ENCODE results near the gene PET100. TPM values are rescaled to one million over a fixed set of nuclear protein-coding genes. Genes with fewer than 3 reads are reported as not detected.
A peak's percentile ranks its signal among the peaks of the same experiment; 100 is the strongest.

The PET100 gene
- total and polyA plus RNA-seq, 10 of the 15 experiments (the other 5 are each of a cell fraction or from before 2014, with no cell fraction given): 47.0 to 462 (median 126) TPM

DNA sequence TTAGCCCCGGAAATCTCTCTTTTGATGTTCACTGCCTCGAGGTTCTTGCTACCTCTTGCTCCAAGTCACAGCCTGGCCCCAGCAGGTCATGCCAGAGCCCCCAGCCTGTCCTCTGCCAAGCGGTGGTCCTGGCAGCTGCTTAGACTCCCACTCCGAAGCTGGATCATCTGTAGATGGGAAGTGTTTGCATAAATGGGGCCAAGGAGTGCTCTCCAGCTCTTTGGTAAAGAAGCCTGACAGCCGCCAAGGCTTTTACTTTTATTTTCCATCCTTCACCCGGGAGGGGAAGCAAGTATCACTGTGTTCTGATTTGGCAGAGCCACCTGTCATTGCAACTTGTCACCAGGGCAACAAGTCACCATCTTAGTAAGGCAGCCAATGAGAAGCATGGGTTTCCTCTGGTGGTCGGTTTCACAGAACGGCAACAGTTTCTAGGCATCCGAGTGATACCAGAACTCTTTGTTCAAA, 28.7 kb downstream of the PET100 start (continued):
- TF ChIP-seq TAF1 (IDR thresholded peaks at IDR 0.05; ENCODE audit: borderline replicate concordance, low read depth, low read length) (0 out of 2 replicates have a peak, but pooled peaks have one; percentile 26), SP1 (IDR thresholded peaks at IDR 0.05; ENCODE audit: low read depth, low read length) (peak; percentile 86), SIX5 (IDR thresholded peaks at IDR 0.05; ENCODE audit: low read depth, low read length, severe bottlenecking) (peak; percentile 32), TCF3 (IDR thresholded peaks at IDR 0.05; ENCODE audit: borderline replicate concordance, insufficient read depth, low read depth, low read length) (0 out of 2 replicates have a peak, but pooled peaks have one; percentile 70)

DNA sequence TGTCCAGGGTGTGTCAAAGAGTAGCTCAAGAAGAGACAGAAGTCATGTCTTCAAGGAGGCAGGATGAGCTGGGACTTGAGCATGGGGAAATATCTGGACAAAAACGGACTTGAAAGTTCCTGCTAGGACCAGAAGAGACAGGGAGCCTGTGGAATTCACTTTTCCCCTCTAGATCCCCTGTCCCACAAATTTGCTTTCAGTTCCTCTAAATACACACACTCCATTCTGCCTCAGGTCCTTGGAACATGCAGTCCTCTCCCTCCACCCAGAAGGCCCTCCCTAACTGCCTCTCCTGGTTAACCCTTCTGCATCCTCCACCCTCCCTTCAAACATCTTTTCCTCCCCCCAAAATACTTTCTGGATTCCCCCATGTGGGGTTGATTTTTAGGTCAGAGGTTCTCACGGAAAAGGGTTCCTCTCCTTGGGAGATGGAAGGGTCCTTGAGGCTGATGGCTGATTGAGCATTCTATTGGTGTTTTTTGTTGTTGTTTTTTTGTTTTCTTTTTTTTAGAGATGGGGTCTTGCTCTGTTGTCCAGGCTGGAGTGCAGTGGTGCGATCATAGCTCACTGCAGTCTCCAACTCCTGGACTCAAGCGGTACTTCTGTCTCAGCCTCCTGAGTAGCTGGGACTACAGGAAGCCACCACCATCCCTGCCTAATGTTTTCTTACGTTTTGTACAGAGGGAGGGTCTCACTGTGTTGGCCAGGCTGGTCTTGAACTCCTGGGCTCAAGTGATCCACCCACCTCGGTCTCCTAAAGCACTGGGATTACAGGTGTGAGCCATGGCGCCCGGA, 32.3 kb downstream of the PET100 start:
- RAD21 ChIA-PET (ENCODE audit: unreplicated experiment): interaction anchor here (0.8 kb wide), 1 partner anchor 17 kb away, joined by 4 read pairs; no protein-coding TSS in a partner anchor
- FAIRE-seq (no peak), ATAC-seq (no peak), DNase-seq (ENCODE audit: low read depth, low spot score) (no peak)
- CTCF ChIA-PET: no interaction called here
- Histone ChIP-seq H3K79me2 (ENCODE audit: control insufficient read depth, insufficient read depth, low read length) (no peaks in the 10 kb centered on the region), H3K27me3 (replicated peaks in 1 of 2; ENCODE audit: control insufficient read depth in 2 of 2, insufficient read depth in 2 of 2, low read length in 1 of 2) (no peaks in the 10 kb centered on the region), H3K27ac (ENCODE audit: control insufficient read depth, insufficient read depth) (no peak overlapping the region), H3K9me3 (replicated peaks; ENCODE audit: control insufficient read depth, insufficient read depth, low read length) (no peaks in the 10 kb centered on the region), H2AFZ (ENCODE audit: control insufficient read depth, low read depth, low read length) (no peak overlapping the region), H3K4me2 (ENCODE audit: control insufficient read depth, insufficient read depth) (no peak overlapping the region), H3K36me3 (ENCODE audit: control insufficient read depth in 2 of 2, insufficient read depth in 2 of 2, low read length in 1 of 2) (no peaks in the 10 kb centered on the region), H4K20me1 (ENCODE audit: control insufficient read depth, insufficient read depth) (no peaks in the 10 kb centered on the region), H3K4me1 (ENCODE audit: control insufficient read depth, insufficient read depth, low read length) (peaks cover 17% of the 10 kb centered on the region), H3K4me3 (no peak overlapping the region), H3K9ac (ENCODE audit: control insufficient read depth, insufficient read depth, low read length) (no peak overlapping the region)
- no TSS peak for BruUV-seq (replicated peaks)
- intact Hi-C loops (cut with micrococcal nuclease; ENCODE audit: unreplicated experiment): no loop called here
- POLR2A ChIA-PET: interaction anchor here (1.6 kb wide), 1 partner anchor 24 kb away, joined by 6 read pairs; no protein-coding TSS in a partner anchor
- in situ Hi-C loops (cut with MboI): no loop called here
- peak; percentile 44; the same call in 1 of the 2 replicates for TF ChIP-seq SPI1 (IDR thresholded peaks at IDR 0.05; ENCODE audit: borderline replicate concordance, insufficient read depth, low read depth, low read length)
- TF ChIP-seq, protein P1, sequence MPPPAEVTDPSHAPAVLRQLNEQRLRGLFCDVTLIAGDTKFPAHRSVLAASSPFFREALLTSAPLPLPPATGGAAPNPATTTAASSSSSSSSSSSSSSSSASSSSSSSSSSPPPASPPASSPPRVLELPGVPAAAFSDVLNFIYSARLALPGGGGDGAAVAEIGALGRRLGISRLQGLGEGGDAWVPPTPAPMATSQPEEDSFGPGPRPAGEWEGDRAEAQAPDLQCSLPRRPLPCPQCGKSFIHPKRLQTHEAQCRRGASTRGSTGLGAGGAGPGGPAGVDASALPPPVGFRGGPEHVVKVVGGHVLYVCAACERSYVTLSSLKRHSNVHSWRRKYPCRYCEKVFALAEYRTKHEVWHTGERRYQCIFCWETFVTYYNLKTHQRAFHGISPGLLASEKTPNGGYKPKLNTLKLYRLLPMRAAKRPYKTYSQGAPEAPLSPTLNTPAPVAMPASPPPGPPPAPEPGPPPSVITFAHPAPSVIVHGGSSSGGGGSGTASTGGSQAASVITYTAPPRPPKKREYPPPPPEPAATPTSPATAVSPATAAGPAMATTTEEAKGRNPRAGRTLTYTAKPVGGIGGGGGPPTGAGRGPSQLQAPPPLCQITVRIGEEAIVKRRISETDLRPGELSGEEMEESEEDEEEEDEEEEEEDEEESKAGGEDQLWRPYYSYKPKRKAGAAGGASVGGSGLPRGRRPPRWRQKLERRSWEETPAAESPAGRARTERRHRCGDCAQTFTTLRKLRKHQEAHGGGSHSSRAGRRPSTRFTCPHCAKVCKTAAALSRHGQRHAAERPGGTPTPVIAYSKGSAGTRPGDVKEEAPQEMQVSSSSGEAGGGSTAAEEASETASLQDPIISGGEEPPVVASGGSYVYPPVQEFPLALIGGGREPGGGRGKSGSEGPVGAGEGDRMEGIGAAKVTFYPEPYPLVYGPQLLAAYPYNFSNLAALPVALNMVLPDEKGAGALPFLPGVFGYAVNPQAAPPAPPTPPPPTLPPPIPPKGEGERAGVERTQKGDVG (CRISPR knock-in tag; IDR thresholded peaks at IDR 0.05): no peak
- SMC1A ChIA-PET (ENCODE audit: uncharacterized antibody, unreplicated experiment): no interaction called here
- WGBS (ENCODE audit: insufficient coverage, insufficient replicate concordance, low lambda C conversion rate, missing lambda C conversion rate): 46% methylated on average over 8 of the region's 8 CpGs

All from GM12878 (cell line).